ENCODE results near the gene CASQ2. TPM values are rescaled to one million over a fixed set of nuclear protein-coding genes. Genes with fewer than 3 reads are reported as not detected.

Gene CASQ2
- total RNA-seq, 1 donor from 2014 or later: not detected

DNA sequence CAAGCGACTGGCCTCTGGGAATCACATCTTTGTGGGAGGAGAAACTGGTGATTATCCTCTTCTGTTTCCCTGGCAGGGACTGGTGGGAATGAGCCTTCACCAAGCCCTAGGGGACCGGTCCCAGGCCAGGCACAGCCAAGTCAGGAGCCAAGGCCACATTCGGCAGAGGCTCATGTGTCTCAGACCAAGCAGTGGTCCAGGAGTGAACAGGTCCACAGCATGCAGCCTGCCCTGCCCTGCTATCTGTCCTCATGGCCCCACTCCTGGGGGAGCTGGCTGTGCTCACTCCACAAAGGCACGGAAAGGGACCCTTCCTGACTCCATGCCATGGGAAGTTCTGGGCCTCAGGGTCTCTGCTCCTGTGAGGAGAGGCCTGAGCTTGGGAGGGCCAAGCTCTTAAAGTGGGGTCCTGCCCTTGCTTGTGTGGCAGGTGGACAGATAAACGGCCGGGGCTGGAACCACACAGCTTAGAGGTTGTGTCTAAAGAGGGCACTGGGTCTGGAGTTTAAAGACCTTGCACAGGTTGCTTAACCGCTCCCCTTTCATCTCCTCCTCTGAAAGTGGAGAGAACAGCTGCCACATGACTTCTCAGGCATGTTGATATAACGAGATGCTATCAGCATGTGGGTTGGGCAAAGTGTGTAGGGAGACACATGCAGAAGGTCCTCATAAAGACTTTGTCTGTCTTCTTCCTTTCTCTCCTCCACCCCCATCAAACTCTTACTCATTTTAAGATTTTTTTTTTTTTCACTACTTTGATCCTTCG lies 57.5 kb downstream of the CASQ2 start:
- Histone ChIP-seq H4K20me1 (ENCODE audit: low read depth) (no peaks in the 10 kb centered on the region), H3K4me2 (no peak overlapping the region), H3K79me2 (ENCODE audit: low read depth) (no peaks in the 10 kb centered on the region), H3K27ac (no peak overlapping the region), H3K9me3 (ENCODE audit: low read depth) (no peaks in the 10 kb centered on the region), H3K4me1 (peaks cover 13% of the 10 kb centered on the region), H3K36me3 (no peaks in the 10 kb centered on the region), H3K27me3 (no peaks in the 10 kb centered on the region), H2AFZ (replicated peaks) (no peak overlapping the region), H3K9ac (no peak overlapping the region), H3K4me3 (no peak overlapping the region), H3F3A (ENCODE audit: low read depth) (peaks cover 18% of the 10 kb centered on the region)
- Mint-ChIP-seq H3K36me3 (no peaks in the 10 kb centered on the region), H3K27ac (no peak overlapping the region), H3K4me3 (no peak overlapping the region), H3K4me1 (peaks cover 8% of the 10 kb centered on the region), H3K9me3 (no peaks in the 10 kb centered on the region), H3K27me3 (ENCODE audit: insufficient read depth, low read depth) (no peaks in the 10 kb centered on the region)
- no peak for DNase-seq (ENCODE audit: low spot score)
- TF ChIP-seq CTCF (IDR thresholded peaks at IDR 0.05) (no peak), EZH2 (IDR thresholded peaks at IDR 0.05) (no peak), EZH2phosphoT487 (IDR thresholded peaks at IDR 0.05) (no peak)

DNA sequence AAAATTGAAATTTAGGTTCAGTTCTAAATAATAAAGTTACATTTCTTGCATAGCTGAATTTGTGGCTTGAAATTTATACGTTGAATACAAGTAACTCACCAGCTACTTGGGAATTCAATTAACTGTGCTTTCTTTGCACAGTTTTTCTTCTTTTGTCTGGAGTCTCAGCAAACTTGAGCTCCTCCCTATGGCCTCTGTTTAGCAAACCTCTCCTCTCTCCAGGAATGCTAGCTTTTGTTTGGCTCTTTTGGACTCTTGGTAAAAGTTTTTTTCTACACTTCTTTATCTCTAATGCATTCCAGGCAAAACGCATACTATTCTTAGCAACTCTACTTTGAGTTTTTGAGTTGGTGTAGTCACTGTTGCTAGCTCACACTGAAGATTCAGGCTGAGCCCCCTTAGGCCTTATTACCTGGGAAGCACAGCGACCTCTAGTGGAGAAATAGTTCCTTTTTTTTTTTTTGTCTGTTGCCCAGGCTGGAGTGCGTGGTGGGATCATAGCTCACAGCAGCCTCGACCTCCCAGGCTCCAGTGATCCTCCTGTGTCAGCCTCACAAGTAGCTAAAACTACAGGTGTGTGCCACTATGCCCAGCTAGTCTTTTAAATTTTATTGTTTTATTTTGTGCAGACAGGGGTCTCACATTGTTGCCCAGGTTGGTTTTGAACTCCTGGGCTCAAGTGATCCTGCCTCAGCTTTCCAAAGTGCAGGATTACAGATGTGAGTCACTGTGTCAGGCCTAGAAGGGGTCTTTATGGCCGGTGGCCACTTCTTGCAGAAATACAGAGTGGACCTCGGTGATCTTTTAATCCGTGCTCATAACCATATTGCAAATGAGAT lies 61.7 kb downstream of the CASQ2 start:
- no peaks in the 10 kb centered on the region for H4K20me1 ChIP-seq (ENCODE audit: low read depth)
- DNase-seq (ENCODE audit: low spot score): peak; percentile 83
- H3K36me3 ChIP-seq: no peaks in the 10 kb centered on the region
- Mint-ChIP-seq H3K36me3 (no peaks in the 10 kb centered on the region), H3K4me1 (peaks cover 16% of the 10 kb centered on the region), H3K9me3 (no peaks in the 10 kb centered on the region), H3K27ac (peak overlapping the region; percentile 68), H3K27me3 (ENCODE audit: insufficient read depth, low read depth) (peaks cover 4% of the 10 kb centered on the region), H3K4me3 (no peak overlapping the region)
- peak overlapping the region; percentile 17 for H3K4me2 ChIP-seq
- peaks cover 22% of the 10 kb centered on the region for H3K4me1 ChIP-seq
- no peaks in the 10 kb centered on the region for H3K9me3 ChIP-seq (ENCODE audit: low read depth)
- peak; percentile 88 for TF ChIP-seq CTCF (IDR thresholded peaks at IDR 0.05)
- no peak for TF ChIP-seq EZH2 (IDR thresholded peaks at IDR 0.05)
- no peak overlapping the region for H3K4me3 ChIP-seq
- peak overlapping the region; percentile 14 for H2AFZ ChIP-seq (replicated peaks)
- H3K27me3 ChIP-seq: no peaks in the 10 kb centered on the region
- H3K27ac ChIP-seq: peak overlapping the region; percentile 66
- no peaks in the 10 kb centered on the region for H3K79me2 ChIP-seq (ENCODE audit: low read depth)
- peaks cover 29% of the 10 kb centered on the region for H3F3A ChIP-seq (ENCODE audit: low read depth)
- H3K9ac ChIP-seq: no peak overlapping the region

DNA sequence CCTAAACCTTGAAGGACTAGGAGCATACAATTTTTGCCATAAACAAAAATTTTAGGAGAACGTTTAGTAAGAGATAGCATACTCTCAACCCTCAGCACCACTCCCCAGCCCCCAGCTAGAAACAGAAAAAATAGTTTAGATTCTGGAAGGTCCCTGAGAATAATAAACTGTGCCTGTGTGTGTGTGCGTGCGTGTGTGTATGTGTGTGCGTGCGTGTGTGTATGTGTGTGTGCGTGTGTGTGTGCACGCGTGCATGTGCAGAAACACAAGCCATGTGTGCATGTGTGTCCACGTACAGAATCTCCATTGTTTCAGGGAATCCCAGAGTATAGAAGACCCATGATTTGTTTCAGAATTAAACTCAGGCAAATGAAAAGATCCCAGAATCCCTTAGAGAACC lies 62.6 kb downstream of the CASQ2 start:
- H3K27me3 ChIP-seq: no peaks in the 10 kb centered on the region
- Mint-ChIP-seq H3K4me3 (no peak overlapping the region), H3K36me3 (no peaks in the 10 kb centered on the region), H3K27ac (peak overlapping the region; percentile 74), H3K4me1 (peaks cover 16% of the 10 kb centered on the region), H3K27me3 (ENCODE audit: insufficient read depth, low read depth) (peaks cover 4% of the 10 kb centered on the region), H3K9me3 (no peaks in the 10 kb centered on the region)
- H3K4me2 ChIP-seq: no peak overlapping the region
- peaks cover 29% of the 10 kb centered on the region for H3F3A ChIP-seq (ENCODE audit: low read depth)
- no peak for TF ChIP-seq CTCF (IDR thresholded peaks at IDR 0.05)
- no peak for TF ChIP-seq EZH2phosphoT487 (IDR thresholded peaks at IDR 0.05)
- TF ChIP-seq EZH2 (IDR thresholded peaks at IDR 0.05): no peak
- H3K9ac ChIP-seq: no peak overlapping the region
- H3K4me3 ChIP-seq: no peak overlapping the region
- DNase-seq (ENCODE audit: low spot score): no peak
- no peaks in the 10 kb centered on the region for H3K9me3 ChIP-seq (ENCODE audit: low read depth)
- H3K4me1 ChIP-seq: peaks cover 22% of the 10 kb centered on the region
- no peaks in the 10 kb centered on the region for H3K36me3 ChIP-seq
- H3K79me2 ChIP-seq (ENCODE audit: low read depth): no peaks in the 10 kb centered on the region
- peak overlapping the region; percentile 74 for H3K27ac ChIP-seq
- no peaks in the 10 kb centered on the region for H4K20me1 ChIP-seq (ENCODE audit: low read depth)
- H2AFZ ChIP-seq (replicated peaks): no peak overlapping the region
